ENCODE results near the gene SPDYE6. TPM values are rescaled to one million over a fixed set of nuclear protein-coding genes. Genes with fewer than 3 reads are reported as not detected.

Gene SPDYE6
- polyA plus RNA-seq, 3 donors, result 0.12 to 0.29 TPM; not detected in 1

DNA sequence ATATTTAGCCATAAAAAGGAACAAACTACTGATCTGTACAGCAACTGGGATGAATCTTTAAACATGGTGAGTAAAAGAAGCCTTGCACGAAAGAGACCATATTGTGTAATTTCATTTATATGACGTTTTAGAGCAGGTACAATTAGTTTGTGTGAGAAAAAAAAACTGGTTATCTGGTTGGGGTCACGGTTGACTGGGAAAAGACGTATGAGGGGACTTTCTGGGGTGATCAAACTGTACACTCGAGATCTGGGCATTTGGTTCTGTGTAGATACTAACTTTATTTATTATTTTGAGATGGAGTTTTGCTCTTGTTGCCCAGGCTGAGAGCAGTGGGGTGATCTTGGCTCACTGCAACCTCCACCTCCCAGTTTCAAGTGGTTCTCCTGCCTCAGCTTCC is 44.1 kb upstream of the SPDYE6 start:
- Histone ChIP-seq H3K27ac (ENCODE audit: low read depth in 1 of 2, low read length in 2 of 2) (no peak overlapping the region), H3K79me2 (ENCODE audit: insufficient read depth, low read length) (peaks cover 17% of the 10 kb centered on the region), H2AFZ (ENCODE audit: insufficient read depth, low read depth, low read length, poor library complexity, severe bottlenecking) (no peak overlapping the region), H3K4me2 (replicated peaks; ENCODE audit: extremely low read depth, low read length, poor library complexity, severe bottlenecking) (no peak overlapping the region), H3K4me1 (ENCODE audit: control insufficient read depth in 1 of 2, insufficient read depth in 2 of 2, low read length in 2 of 2) (peaks cover 16 to 19% of the 10 kb centered on the region in 2 donors), H3K9me3 (replicated peaks in 1 of 2; ENCODE audit: control insufficient read depth in 1 of 2, insufficient read depth in 1 of 2, low read length in 2 of 2) (no peaks in the 10 kb centered on the region), H3K36me3 (replicated peaks in 1 of 2; ENCODE audit: control insufficient read depth in 1 of 2, insufficient read depth in 2 of 2, low read length in 2 of 2) (peaks cover 33 to 66% of the 10 kb centered on the region in 2 donors), H4K20me1 (ENCODE audit: insufficient read depth, low read length) (peaks cover 9% of the 10 kb centered on the region), H3K9ac (ENCODE audit: insufficient read depth, low read length, poor library complexity, severe bottlenecking) (no peak overlapping the region), H3K27me3 (ENCODE audit: control insufficient read depth in 2 of 2, insufficient read depth in 2 of 2, low read length in 2 of 2) (no peaks in the 10 kb centered on the region), H3K4me3 (replicated peaks in 1 of 3; ENCODE audit: low read depth in 2 of 3, low read length in 3 of 3) (no peak overlapping the region)
- H3K9me3 Mint-ChIP-seq, result no peaks in the 10 kb centered on the region
- intact Hi-C loops (cut with micrococcal nuclease), result no loop called here
- H3K36me3 Mint-ChIP-seq, result peaks cover 53 to 77% of the 10 kb centered on the region in 2 donors
- peaks cover 0 to 1% (median 0%) of the 10 kb centered on the region in 3 donors for H3K27me3 Mint-ChIP-seq (ENCODE audit: low read depth in 3 of 3)
- TF ChIP-seq CTCF (IDR thresholded peaks at IDR 0.05), result no peak
- DNase-seq, result no peak
- no peak overlapping the region for H3K27ac Mint-ChIP-seq
- H3K4me1 Mint-ChIP-seq, result peaks cover 23% of the 10 kb centered on the region
- WGBS (ENCODE audit: insufficient coverage), result 88% methylated on average over 2 of the region's 5 CpGs
- no peak overlapping the region for H3K4me3 Mint-ChIP-seq

GRCh38 chr7:102398543-102398942 is 42.3 kb upstream of the SPDYE6 start:
- peaks cover 20% of the 10 kb centered on the region for H3K4me1 Mint-ChIP-seq
- 93% methylated on average over 4 of the region's 8 CpGs for WGBS (ENCODE audit: insufficient coverage)
- H3K36me3 Mint-ChIP-seq, result peaks cover 47 to 69% of the 10 kb centered on the region in 2 donors
- no peaks in the 10 kb centered on the region for H4K20me1 ChIP-seq (ENCODE audit: insufficient read depth, low read length)
- no peak overlapping the region for H3K4me2 ChIP-seq (replicated peaks; ENCODE audit: extremely low read depth, low read length, poor library complexity, severe bottlenecking)
- no peaks in the 10 kb centered on the region for H3K9me3 Mint-ChIP-seq
- no peaks in the 10 kb centered on the region for H3K27me3 ChIP-seq (ENCODE audit: control insufficient read depth in 2 of 2, insufficient read depth in 2 of 2, low read length in 2 of 2)
- no peaks in the 10 kb centered on the region for H3K9me3 ChIP-seq (replicated peaks in 1 of 2; ENCODE audit: control insufficient read depth in 1 of 2, insufficient read depth in 1 of 2, low read length in 2 of 2)
- H3K36me3 ChIP-seq (replicated peaks in 1 of 2; ENCODE audit: control insufficient read depth in 1 of 2, insufficient read depth in 2 of 2, low read length in 2 of 2), result peaks cover 26 to 51% of the 10 kb centered on the region in 2 donors
- H3K79me2 ChIP-seq (ENCODE audit: insufficient read depth, low read length), result peaks cover 17% of the 10 kb centered on the region
- peaks cover 0 to 1% (median 1%) of the 10 kb centered on the region in 3 donors for H3K27me3 Mint-ChIP-seq (ENCODE audit: low read depth in 3 of 3)
- no peak for TF ChIP-seq CTCF (IDR thresholded peaks at IDR 0.05)
- H3K4me3 Mint-ChIP-seq, result no peak overlapping the region
- no peak overlapping the region for H3K9ac ChIP-seq (ENCODE audit: insufficient read depth, low read length, poor library complexity, severe bottlenecking)
- intact Hi-C loops (cut with micrococcal nuclease), result loop anchor here (5.0 to 10.0 kb wide), 2 partner anchors 34 to 854 kb away; partner anchors contain the start of gene ORAI2 (in 1 of the 2)
- peaks cover 17 to 18% of the 10 kb centered on the region in 2 donors for H3K4me1 ChIP-seq (ENCODE audit: control insufficient read depth in 1 of 2, insufficient read depth in 2 of 2, low read length in 2 of 2)
- no peak overlapping the region for H3K4me3 ChIP-seq (replicated peaks in 1 of 3; ENCODE audit: low read depth in 2 of 3, low read length in 3 of 3)
- H3K27ac ChIP-seq (ENCODE audit: low read depth in 1 of 2, low read length in 2 of 2), result no peak overlapping the region
- no peak overlapping the region for H2AFZ ChIP-seq (ENCODE audit: insufficient read depth, low read depth, low read length, poor library complexity, severe bottlenecking)
- no peak overlapping the region for H3K27ac Mint-ChIP-seq
- no peak for DNase-seq
